Skeletal muscle tissue (tissue), 5 donors: ENCODE results near the gene ZNF723. TPM values are rescaled to one million over a fixed set of nuclear protein-coding genes. Genes with fewer than 3 reads are reported as not detected.

Experiments used
- H3K27ac ChIP-seq: one replicate; pipeline ENCODE4 v1.7.0; 2013; ENCODE audit warnings: mild to moderate bottlenecking, low read depth, low read length, inconsistent platforms
- H3K27me3 ChIP-seq, 3 donors: one replicate each; pipeline ENCODE4 v1.7.0; 2013; ENCODE audit warnings: low read length in 3 of 3; ENCODE audit not compliant: control insufficient read depth in 3 of 3, insufficient read depth in 3 of 3
- H3K36me3 ChIP-seq, 3 donors: one replicate each; pipeline ENCODE4 v1.7.0; 2013; ENCODE audit warnings: low read length in 3 of 3; ENCODE audit not compliant: control insufficient read depth in 3 of 3, insufficient read depth in 3 of 3
- H3K4me1 ChIP-seq, 3 donors: one replicate each; pipeline ENCODE4 v1.7.0; 2013; ENCODE audit warnings: low read length in 3 of 3, mild to moderate bottlenecking in 3 of 3; ENCODE audit not compliant: control insufficient read depth in 3 of 3, insufficient read depth in 3 of 3
- H3K4me3 ChIP-seq, 3 donors: one replicate each; pipeline ENCODE4 v1.7.0; 2013; ENCODE audit warnings: low read length in 3 of 3
- H3K9ac ChIP-seq, 3 donors: one replicate each; pipeline ENCODE4 v1.7.0; 2013; ENCODE audit warnings: low read length in 3 of 3, mild to moderate bottlenecking in 3 of 3, moderate library complexity in 2 of 3, low read depth in 1 of 3
- H3K9me3 ChIP-seq, 3 donors: one replicate each; pipeline ENCODE4 v1.7.0; 2013; ENCODE audit warnings: low read length in 3 of 3; ENCODE audit not compliant: control insufficient read depth in 3 of 3
- small RNA-seq: library from RNA; depleted of rRNA; stranded (forward); fragments of <200 nt; gene quantifications from one replicate; pipeline ENCODE3, GENCODE V24; 2014
- total RNA-seq: library from RNA; depleted of rRNA; stranded (reverse); fragments of >200 nt; gene quantifications from one replicate; pipeline ENCODE4 v1.2.3, GENCODE V29; 2014
- donor health status: Osteomylitis.

ZNF723 gene
- total RNA-seq, 1 donor from 2014 or later: not detected

DNA sequence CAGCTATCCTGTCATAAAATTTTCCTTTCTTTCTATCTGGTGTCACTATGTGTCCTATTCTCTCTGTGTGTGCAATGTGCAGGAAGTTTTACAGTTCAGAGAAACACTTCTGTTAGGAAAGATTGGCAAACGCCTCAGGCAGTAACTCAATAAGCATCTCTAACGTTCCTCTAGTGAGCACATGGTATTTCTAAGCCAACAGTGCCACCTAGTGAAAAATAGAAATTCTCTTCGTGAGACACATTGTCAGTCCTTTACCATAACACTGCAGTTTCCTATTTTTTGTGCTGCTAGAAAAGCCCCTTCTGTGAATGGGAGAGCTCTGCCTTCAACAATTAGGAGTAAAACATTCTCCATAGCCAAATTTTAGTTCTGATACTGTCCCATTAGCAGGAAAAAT lies 50.7 kb downstream of the ZNF723 start:
- no peaks in the 10 kb centered on the region for H3K36me3 ChIP-seq
- H3K27ac ChIP-seq: no peak overlapping the region
- no peaks in the 10 kb centered on the region for H3K27me3 ChIP-seq

GRCh38 chr19:22893855-22894270 lies 61.8 kb downstream of the ZNF723 start:
- no peaks in the 10 kb centered on the region for H3K36me3 ChIP-seq
- H3K9ac ChIP-seq: no peak overlapping the region
- no peaks in the 10 kb centered on the region for H3K27me3 ChIP-seq
- H3K9me3 ChIP-seq: peaks cover 0 to 4% (median 0%) of the 10 kb centered on the region in 3 donors
- H3K27ac ChIP-seq: no peak overlapping the region
- H3K4me1 ChIP-seq: no peaks in the 10 kb centered on the region
- H3K4me3 ChIP-seq: no peak overlapping the region

More for the DNA sequence above, 50.7 kb downstream of the ZNF723 start:
- Histone ChIP-seq H3K9ac (no peak overlapping the region), H3K4me3 (no peak overlapping the region), H3K9me3 (no peaks in the 10 kb centered on the region), H3K4me1 (no peaks in the 10 kb centered on the region)

DNA sequence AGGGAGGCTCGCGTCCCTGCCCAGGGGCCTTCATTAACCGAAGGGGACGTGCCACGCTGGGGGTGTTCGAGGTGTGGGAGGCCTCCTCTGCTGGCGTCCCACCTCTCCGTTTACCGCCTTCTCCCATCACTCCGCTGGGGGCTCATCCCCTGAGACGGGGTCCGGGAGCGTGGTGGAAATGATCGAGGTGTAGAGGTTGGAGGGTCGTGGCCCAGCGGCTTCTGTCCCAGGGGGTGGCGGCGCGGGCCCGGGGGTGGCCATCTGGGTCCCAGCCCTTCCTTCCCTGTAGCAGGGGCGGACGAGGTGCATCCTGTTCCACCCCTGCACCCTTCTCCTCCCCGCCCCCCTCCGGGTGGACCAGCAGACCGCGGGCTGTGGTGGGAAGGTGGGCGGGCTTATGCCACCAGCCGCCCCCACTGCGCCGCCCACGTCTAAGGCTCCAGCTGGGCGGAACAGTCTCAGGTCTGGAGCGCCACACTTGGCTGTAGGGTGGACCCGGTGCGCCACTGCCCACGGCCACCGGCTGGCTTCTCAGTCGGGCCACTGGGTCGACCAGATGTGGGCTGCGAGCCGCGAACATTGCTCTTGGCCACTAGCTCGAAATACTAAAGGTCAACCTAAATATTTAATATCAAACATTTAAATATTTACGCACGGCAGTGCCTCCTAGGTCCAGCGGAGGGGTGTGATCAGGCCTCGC lies 69.5 kb downstream of the ZNF723 start:
- H3K4me1 ChIP-seq: no peaks in the 10 kb centered on the region
- no peak overlapping the region for H3K4me3 ChIP-seq
- no peak overlapping the region for H3K9ac ChIP-seq
- no peaks in the 10 kb centered on the region for H3K36me3 ChIP-seq
- no peak overlapping the region for H3K27ac ChIP-seq
- no peaks in the 10 kb centered on the region for H3K9me3 ChIP-seq
- H3K27me3 ChIP-seq: no peaks in the 10 kb centered on the region

Small RNAs within 50 kb of the gene (small RNA-seq; reads per million reads assigned to genes)
- not detected for gene VN1R88P

Other genes with a start within 250 kb of the ZNF723 start
- gene ZNF492, start 198.0 kb upstream of the ZNF723 start, total RNA-seq: 1.0 TPM
- gene ZNF99, start 48.1 kb upstream of the ZNF723 start, total RNA-seq: under 0.01 TPM
- 0.52 TPM for gene ZNF728, start 170.9 kb downstream of the ZNF723 start, total RNA-seq